ENCODE measurements around the gene SKI. TPM values are rescaled to one million over a fixed set of nuclear protein-coding genes. Genes with fewer than 3 reads are reported as not detected.

The SKI gene
- total RNA-seq, 2 donors from 2014 or later = 31.0 to 36.1 TPM

DNA sequence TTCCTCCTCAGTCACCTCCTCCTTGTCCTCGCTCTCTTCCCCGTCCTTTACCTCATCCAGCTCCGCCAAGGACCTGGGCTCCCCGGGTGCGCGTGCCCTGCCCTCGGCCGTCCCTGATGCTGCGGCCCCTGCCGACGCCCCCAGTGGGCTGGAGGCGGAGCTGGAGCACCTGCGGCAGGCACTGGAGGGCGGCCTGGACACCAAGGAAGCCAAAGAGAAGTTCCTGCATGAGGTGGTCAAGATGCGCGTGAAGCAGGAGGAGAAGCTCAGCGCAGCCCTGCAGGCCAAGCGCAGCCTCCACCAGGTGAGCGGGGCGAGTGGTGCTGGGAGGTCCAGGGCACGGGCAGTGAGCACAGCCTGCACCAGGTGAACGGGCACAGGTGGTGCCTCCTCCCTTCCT lies 76.2 kb downstream of the SKI start:
- Histone ChIP-seq H3K4me3 (no peak overlapping the region), H3K9me3 (no peaks in the 10 kb centered on the region), H3K9ac (ENCODE audit: low read depth in 2 of 2, low read length in 2 of 2) (no peak overlapping the region), H3K36me3 (peaks cover 5% of the 10 kb centered on the region), H3K4me1 (peaks cover 12% of the 10 kb centered on the region), H3K27me3 (no peaks in the 10 kb centered on the region), H3K27ac (no peak overlapping the region)
- TF ChIP-seq, protein P1, sequence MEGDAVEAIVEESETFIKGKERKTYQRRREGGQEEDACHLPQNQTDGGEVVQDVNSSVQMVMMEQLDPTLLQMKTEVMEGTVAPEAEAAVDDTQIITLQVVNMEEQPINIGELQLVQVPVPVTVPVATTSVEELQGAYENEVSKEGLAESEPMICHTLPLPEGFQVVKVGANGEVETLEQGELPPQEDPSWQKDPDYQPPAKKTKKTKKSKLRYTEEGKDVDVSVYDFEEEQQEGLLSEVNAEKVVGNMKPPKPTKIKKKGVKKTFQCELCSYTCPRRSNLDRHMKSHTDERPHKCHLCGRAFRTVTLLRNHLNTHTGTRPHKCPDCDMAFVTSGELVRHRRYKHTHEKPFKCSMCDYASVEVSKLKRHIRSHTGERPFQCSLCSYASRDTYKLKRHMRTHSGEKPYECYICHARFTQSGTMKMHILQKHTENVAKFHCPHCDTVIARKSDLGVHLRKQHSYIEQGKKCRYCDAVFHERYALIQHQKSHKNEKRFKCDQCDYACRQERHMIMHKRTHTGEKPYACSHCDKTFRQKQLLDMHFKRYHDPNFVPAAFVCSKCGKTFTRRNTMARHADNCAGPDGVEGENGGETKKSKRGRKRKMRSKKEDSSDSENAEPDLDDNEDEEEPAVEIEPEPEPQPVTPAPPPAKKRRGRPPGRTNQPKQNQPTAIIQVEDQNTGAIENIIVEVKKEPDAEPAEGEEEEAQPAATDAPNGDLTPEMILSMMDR (IDR thresholded peaks at IDR 0.05) = no peak
- no peak for DNase-seq
- intact Hi-C loops (cut with DNase I) = loop anchor here (5.0 kb wide), 1 partner anchor 62 kb away; no protein-coding TSS in a partner anchor

DNA sequence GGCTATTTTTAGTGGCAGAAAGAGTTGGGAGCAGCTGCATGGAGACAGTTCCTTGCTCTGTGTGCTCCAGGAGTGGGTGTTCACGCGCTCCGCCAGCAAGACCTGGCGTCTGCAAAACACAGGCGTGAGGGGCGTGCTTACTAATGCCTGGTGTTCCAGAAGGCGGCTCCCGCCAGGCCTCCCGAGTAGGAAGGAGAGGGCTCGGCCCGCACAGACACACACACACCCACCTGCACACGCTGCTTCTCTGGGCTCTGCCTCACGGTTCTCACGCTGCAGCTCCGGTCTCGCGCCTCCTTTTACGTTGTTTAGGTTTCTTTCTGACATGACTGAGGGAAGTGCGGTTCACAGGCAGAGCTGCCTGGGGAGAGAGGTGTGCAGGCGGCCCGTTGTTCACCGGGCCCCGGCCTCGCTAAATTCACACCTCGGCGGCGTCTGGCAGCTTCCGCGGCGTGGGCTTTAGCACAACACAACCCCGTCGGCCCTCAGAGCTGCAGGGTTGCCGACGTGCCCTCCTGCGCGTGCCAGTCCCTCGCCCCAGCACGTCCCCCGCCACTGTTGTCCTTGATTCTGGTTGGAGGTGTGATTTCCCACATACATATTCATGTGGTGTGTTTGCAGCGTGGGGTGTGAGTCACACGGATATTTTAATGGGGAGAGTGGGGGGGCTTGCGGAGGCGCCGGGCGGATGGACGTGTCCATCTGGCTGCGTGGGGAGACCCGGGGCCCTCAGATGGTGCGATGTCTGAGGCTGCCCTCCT lies 77.0 kb downstream of the SKI start:
- Histone ChIP-seq H3K4me1 (peaks cover 4% of the 10 kb centered on the region), H3K9ac (ENCODE audit: low read depth in 2 of 2, low read length in 2 of 2) (no peak overlapping the region), H3K27me3 (no peaks in the 10 kb centered on the region), H3K27ac (no peak overlapping the region), H3K4me3 (no peak overlapping the region), H3K9me3 (no peaks in the 10 kb centered on the region), H3K36me3 (peaks cover 5% of the 10 kb centered on the region)
- no peak for DNase-seq
- intact Hi-C loops (cut with DNase I) = loop anchor here (5.0 kb wide), 1 partner anchor 63 kb away; no protein-coding TSS in a partner anchor
- TF ChIP-seq, protein P1 (IDR thresholded peaks at IDR 0.05) = no peak

DNA sequence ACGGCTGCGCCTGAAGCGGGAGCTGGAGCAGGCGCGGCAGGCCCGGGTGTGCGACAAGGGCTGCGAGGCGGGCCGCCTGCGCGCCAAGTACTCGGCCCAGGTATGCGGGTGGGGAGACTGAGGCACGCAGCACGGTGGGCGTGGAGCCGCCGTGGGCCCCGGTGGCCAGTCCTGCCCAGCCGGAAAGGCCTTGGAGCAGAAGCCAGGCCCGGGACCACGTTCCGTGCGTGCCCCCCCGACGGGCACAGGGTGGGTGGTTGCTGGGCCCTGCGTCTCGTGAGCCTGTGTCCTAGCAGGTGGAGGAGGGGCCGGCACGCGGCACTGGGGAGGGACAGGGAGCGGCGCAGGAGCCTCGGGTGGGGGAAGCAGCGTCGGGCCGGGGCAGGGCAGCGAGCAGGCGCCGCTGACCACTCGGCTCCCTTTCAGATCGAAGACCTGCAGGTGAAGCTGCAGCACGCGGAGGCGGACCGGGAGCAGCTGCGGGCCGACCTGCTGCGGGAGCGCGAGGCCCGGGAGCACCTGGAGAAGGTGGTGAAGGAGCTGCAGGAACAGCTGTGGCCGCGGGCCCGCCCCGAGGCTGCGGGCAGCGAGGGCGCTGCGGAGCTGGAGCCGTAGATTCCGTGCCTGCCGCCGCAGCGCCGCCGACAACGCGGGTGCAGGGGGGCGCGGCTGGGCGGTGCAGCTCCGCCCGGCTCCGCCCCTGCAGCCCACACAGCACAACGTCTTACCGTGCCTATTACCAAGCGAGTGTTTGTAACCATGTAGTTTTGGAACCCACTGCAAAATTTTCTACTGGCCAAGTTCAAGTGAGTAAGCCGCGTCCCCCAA lies 78.2 kb downstream of the SKI start:
- Histone ChIP-seq H3K4me3 (no peak overlapping the region), H3K4me1 (peaks cover 3% of the 10 kb centered on the region), H3K36me3 (peaks cover 5% of the 10 kb centered on the region), H3K27ac (no peak overlapping the region), H3K27me3 (no peaks in the 10 kb centered on the region), H3K9ac (ENCODE audit: low read depth in 2 of 2, low read length in 2 of 2) (peak overlapping the region in 1 of 2 donors; percentile 18), H3K9me3 (no peaks in the 10 kb centered on the region)
- intact Hi-C loops (cut with DNase I) = no loop called here
- TF ChIP-seq, protein P1 (IDR thresholded peaks at IDR 0.05) = no peak
- no peak for DNase-seq

DNA sequence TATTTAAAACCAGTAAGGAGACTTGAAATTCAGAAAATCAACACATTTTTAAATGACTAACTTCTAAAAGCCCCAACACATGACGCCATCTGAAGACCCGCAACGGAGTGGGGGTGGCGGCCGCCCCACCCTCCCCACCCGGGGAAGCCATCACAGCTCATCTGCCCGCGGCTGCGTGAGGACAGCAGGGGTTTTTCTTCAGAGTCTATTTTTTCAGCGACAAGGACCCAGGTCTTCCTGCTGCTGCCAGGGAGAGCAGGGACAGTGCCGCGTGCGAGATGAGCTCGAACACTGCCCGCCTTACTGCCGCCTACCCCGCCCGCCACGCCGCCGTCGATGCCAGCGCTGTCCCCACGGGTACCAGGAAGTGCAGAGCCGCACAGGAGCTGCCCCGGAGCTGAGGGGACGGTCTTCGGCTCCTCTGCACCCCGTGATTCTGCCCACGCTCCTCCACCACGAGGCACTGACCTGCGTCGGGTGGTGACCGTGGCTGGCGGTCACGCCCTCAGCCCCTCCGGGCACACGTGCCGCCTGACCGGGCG lies 79.0 kb downstream of the SKI start:
- Histone ChIP-seq H3K27me3 (no peaks in the 10 kb centered on the region), H3K27ac (no peak overlapping the region), H3K9ac (ENCODE audit: low read depth in 2 of 2, low read length in 2 of 2) (no peak overlapping the region), H3K4me1 (peaks cover 7% of the 10 kb centered on the region), H3K9me3 (no peaks in the 10 kb centered on the region), H3K36me3 (peaks cover 5% of the 10 kb centered on the region), H3K4me3 (no peak overlapping the region)
- no peak for DNase-seq
- intact Hi-C loops (cut with DNase I) = no loop called here
- TF ChIP-seq, protein P1 (IDR thresholded peaks at IDR 0.05) = no peak

DNA sequence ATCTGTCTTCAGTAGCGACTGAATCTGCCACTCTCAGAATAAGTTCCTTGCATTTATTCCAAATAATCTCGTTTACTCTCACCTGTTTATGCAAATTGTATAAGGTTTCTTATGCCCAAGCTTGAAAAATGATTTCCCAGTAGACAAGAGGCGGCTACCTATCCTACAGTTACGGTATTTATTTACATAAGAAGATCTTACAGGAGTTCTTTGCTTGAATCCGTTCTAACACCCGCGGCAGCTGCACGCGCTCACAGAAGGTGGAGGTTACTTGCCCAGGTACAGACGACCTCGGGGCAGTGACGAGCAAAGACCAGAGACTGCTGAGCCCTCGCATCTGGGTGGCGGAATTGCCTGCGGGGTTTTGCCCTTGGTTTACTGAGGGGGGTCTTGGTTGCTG lies 79.9 kb downstream of the SKI start:
- intact Hi-C loops (cut with DNase I) = no loop called here
- Histone ChIP-seq H3K9me3 (no peaks in the 10 kb centered on the region), H3K4me3 (no peak overlapping the region), H3K4me1 (peaks cover 7% of the 10 kb centered on the region), H3K9ac (ENCODE audit: low read depth in 2 of 2, low read length in 2 of 2) (no peak overlapping the region), H3K36me3 (peaks cover 5% of the 10 kb centered on the region), H3K27me3 (no peaks in the 10 kb centered on the region), H3K27ac (no peak overlapping the region)
- DNase-seq = no peak
- TF ChIP-seq, protein P1 (IDR thresholded peaks at IDR 0.05) = no peak
